GM23338 (cell line): ENCODE measurements around the gene EMC9. TPM values are rescaled to one million over a fixed set of nuclear protein-coding genes. Genes with fewer than 3 reads are reported as not detected.

ENCODE experiments used
- ATAC-seq: fragments of 200-7000 bp; cut with Tn5 transposase; 3 replicates; pipeline ENCODE4 v1.9.1; 2020
- DNase-seq: peaks from one replicate; pipeline ENCODE4 v3.0.0-alpha.2; 2015; ENCODE audit warnings: low spot score
- H2AFZ ChIP-seq: fragments of 200-600 bp; sonication (generic); 2 replicates; pipeline ENCODE4 v1.8.0; 2016; ENCODE audit warnings: antibody characterized with exemption, mild to moderate bottlenecking, moderate library complexity
- H3F3A ChIP-seq: fragments of 200-600 bp; sonication (generic); replicated peaks from 2 replicates; pipeline ENCODE4 v1.8.0; 2017; ENCODE audit warnings: antibody characterized with exemption, mixed run types, low read depth
- H3K27ac ChIP-seq: fragments of 200-600 bp; sonication (generic); 2 replicates; pipeline ENCODE4 v1.6.1; 2016; ENCODE audit warnings: low read depth
- H3K27me3 ChIP-seq: fragments of 200-600 bp; sonication (generic); 2 replicates; pipeline ENCODE4 v1.8.0; 2016; ENCODE audit warnings: mild to moderate bottlenecking, mixed run types, moderate library complexity; ENCODE audit not compliant: insufficient read depth
- H3K36me3 ChIP-seq: fragments of 200-600 bp; sonication (generic); 2 replicates; pipeline ENCODE4 v1.8.0; 2016; ENCODE audit warnings: mild to moderate bottlenecking; ENCODE audit not compliant: insufficient read depth
- H3K4me1 ChIP-seq: fragments of 200-600 bp; sonication (generic); 2 replicates; pipeline ENCODE4 v1.8.0; 2016; ENCODE audit warnings: mild to moderate bottlenecking, moderate library complexity; ENCODE audit not compliant: insufficient read depth
- H3K4me2 ChIP-seq: fragments of 200-600 bp; sonication (generic); 2 replicates; pipeline ENCODE4 v1.7.1; 2017; ENCODE audit warnings: mixed run types
- H3K4me3 ChIP-seq: fragments of 200-600 bp; sonication (generic); 2 replicates; pipeline ENCODE4 v1.6.1; 2016; ENCODE audit warnings: mixed run types
- H3K79me2 ChIP-seq: fragments of 200-600 bp; sonication (generic); replicated peaks from 2 replicates; pipeline ENCODE4 v1.8.0; 2017; ENCODE audit warnings: mild to moderate bottlenecking; ENCODE audit not compliant: insufficient read depth
- H3K9me2 ChIP-seq: fragments of 200-600 bp; sonication (generic); 2 replicates; pipeline ENCODE4 v1.8.0; 2017; ENCODE audit not compliant: insufficient read depth
- H4K20me1 ChIP-seq: fragments of 200-600 bp; sonication (generic); replicated peaks from 2 replicates; pipeline ENCODE4 v1.8.0; 2017; ENCODE audit warnings: mild to moderate bottlenecking; ENCODE audit not compliant: insufficient read depth
- H3K27ac Mint-ChIP-seq: 2 replicates; pipeline ENCODE4 v1.8.0; 2020; ENCODE audit warnings: inconsistent platforms, mild to moderate bottlenecking, moderate library complexity, mixed read lengths
- H3K27me3 Mint-ChIP-seq: 3 replicates; pipeline ENCODE4 v1.8.0; 2022; ENCODE audit warnings: low read depth, mild to moderate bottlenecking, moderate library complexity, mixed read lengths, inconsistent platforms; ENCODE audit not compliant: insufficient read depth, poor library complexity
- H3K36me3 Mint-ChIP-seq: 3 replicates; pipeline ENCODE4 v1.8.0; 2021; ENCODE audit warnings: low read depth, mild to moderate bottlenecking, inconsistent platforms, moderate library complexity, mixed read lengths
- H3K4me1 Mint-ChIP-seq: 3 replicates; pipeline ENCODE4 v1.8.0; 2020; ENCODE audit warnings: mild to moderate bottlenecking, inconsistent platforms, mixed read lengths
- H3K4me3 Mint-ChIP-seq: 3 replicates; pipeline ENCODE4 v1.8.0; 2021; ENCODE audit warnings: moderate library complexity, mild to moderate bottlenecking, inconsistent platforms, mixed read lengths
- H3K9me3 Mint-ChIP-seq: 3 replicates; pipeline ENCODE4 v1.8.0; 2020; ENCODE audit warnings: moderate library complexity, mild to moderate bottlenecking, inconsistent platforms, mixed read lengths
- CREB1 ChIP-seq: fragments of 250-450 bp; sonication (Bioruptor Pico); IDR thresholded peaks from 2 replicates; pipeline ENCODE4 v1.5.0; 2020; ENCODE audit warnings: low read depth, mild to moderate bottlenecking, moderate library complexity
- EZH2 ChIP-seq: fragments of 200-600 bp; sonication (generic); IDR thresholded peaks from one replicate; pipeline ENCODE4 v1.8.0; 2017; ENCODE audit warnings: antibody characterized with exemption, mild to moderate bottlenecking, low read depth; ENCODE audit not compliant: unreplicated experiment
- EZH2phosphoT487 ChIP-seq: fragments of 200-600 bp; sonication (generic); IDR thresholded peaks from one replicate; pipeline ENCODE4 v1.8.1; 2018; ENCODE audit warnings: antibody characterized with exemption; ENCODE audit not compliant: unreplicated experiment
- JUNB ChIP-seq: IDR thresholded peaks from one replicate; pipeline ENCODE4 v1.6.1; 2016; ENCODE audit warnings: antibody characterized with exemption; ENCODE audit not compliant: unreplicated experiment
- NANOG ChIP-seq: IDR thresholded peaks from 2 replicates; pipeline ENCODE4 v1.6.1; 2016; ENCODE audit warnings: antibody characterized with exemption, borderline replicate concordance
- POLR2AphosphoS5 ChIP-seq: IDR thresholded peaks from 2 replicates; pipeline ENCODE4 v1.6.1; 2016; ENCODE audit warnings: antibody characterized with exemption, low read depth
- STAT1 ChIP-seq: IDR thresholded peaks from one replicate; pipeline ENCODE4 v1.6.1; 2016; ENCODE audit warnings: antibody characterized with exemption; ENCODE audit not compliant: unreplicated experiment
- ZNF114 ChIP-seq: fragments of 250-450 bp; sonication (Bioruptor Pico); IDR thresholded peaks from 2 replicates; pipeline ENCODE4 v1.5.0; 2020; ENCODE audit warnings: mild to moderate bottlenecking, moderate library complexity
- ZNF331 ChIP-seq: fragments of 250-450 bp; sonication (Bioruptor Pico); IDR thresholded peaks from 2 replicates; pipeline ENCODE4 v1.5.0; 2020; ENCODE audit warnings: low read depth, mild to moderate bottlenecking, moderate library complexity
- ZNF462 ChIP-seq: fragments of 250-450 bp; sonication (Bioruptor Pico); IDR thresholded peaks from 2 replicates; pipeline ENCODE4 v1.5.0; 2020; ENCODE audit warnings: mild to moderate bottlenecking, moderate library complexity
- polyA plus RNA-seq: library from polyadenylated mRNA; unstranded; fragments of >200 nt; fragmentation: Nextera tagmentation; extraction: Ambion mirVana; gene quantifications from 2 replicates; pipeline ENCODE4 v1.2.1, GENCODE V29; 2016
- total RNA-seq: library from RNA; depleted of rRNA; stranded (reverse); fragments of >200 nt; shearing (Covaris generic); gene quantifications from 2 replicates; pipeline ENCODE4 v1.2.3, GENCODE V29; 2014
- TF ChIP-seq, protein P1 (sequence below): IDR thresholded peaks from 2 replicates; pipeline ENCODE4 v1.6.1; 2016; ENCODE audit warnings: antibody characterized with exemption
- TF ChIP-seq, protein P2 (sequence below): IDR thresholded peaks from one replicate; pipeline ENCODE4 v1.6.1; 2018; ENCODE audit warnings: antibody characterized with exemption; ENCODE audit not compliant: unreplicated experiment
- TF ChIP-seq, protein P3 (sequence below), 2 experiments: fragments of 200-600 bp in 1 of 2; sonication (generic) in 1 of 2; conservative IDR thresholded peaks; 2 replicates each; pipeline versions ENCODE4 v1.5.1 to v1.6.1; 2016 to 2017; ENCODE audit warnings: antibody characterized with exemption in 2 of 2, low read depth in 2 of 2, mild to moderate bottlenecking in 2 of 2, moderate library complexity in 1 of 2

The EMC9 gene
- total and polyA plus RNA-seq, 2 experiments from 2014 or later = 30.0 to 64.2 TPM

GRCh38 chr14:24093901-24094840, 47.2 kb downstream of the EMC9 start, which contains the start of gene PCK2:
Gene PCK2 (plus strand): TSS chr14:24094311. CDS start chr14:24094406, 95 bp downstream.
- ATAC-seq (peak; percentile 89), DNase-seq (peak; percentile 98)
- Histone ChIP-seq H3K9me2 (peaks cover 8% of the 10 kb centered on the region), H3K27ac (peak within 1 kb of the TSS; percentile 99), H3K4me2 (peak within 1 kb of the TSS; percentile 100), H3K4me1 (peaks cover 18% of the 10 kb centered on the region), H4K20me1 (peaks cover 5% of the 10 kb centered on the region; the same call in 1 of the 2 replicates), H3F3A (peaks cover 15% of the 10 kb centered on the region), H3K27me3 (no peaks in the 10 kb centered on the region), H2AFZ (peak within 1 kb of the TSS; percentile 23; the same call in 1 of the 2 replicates), H3K4me3 (peak within 1 kb of the TSS; percentile 100), H3K79me2 (peaks cover 22% of the 10 kb centered on the region), H3K36me3 (no peaks in the 10 kb centered on the region)
- peaks cover 38% of the 10 kb centered on the region for H3K4me1 Mint-ChIP-seq
- H3K27ac Mint-ChIP-seq = peak within 1 kb of the TSS; percentile 100
- peaks cover 51% of the 10 kb centered on the region for H3K36me3 Mint-ChIP-seq
- TF ChIP-seq ZNF114 (CRISPR knock-in tag) = no peak
- no peak for TF ChIP-seq STAT1
- TF ChIP-seq, protein P1, sequence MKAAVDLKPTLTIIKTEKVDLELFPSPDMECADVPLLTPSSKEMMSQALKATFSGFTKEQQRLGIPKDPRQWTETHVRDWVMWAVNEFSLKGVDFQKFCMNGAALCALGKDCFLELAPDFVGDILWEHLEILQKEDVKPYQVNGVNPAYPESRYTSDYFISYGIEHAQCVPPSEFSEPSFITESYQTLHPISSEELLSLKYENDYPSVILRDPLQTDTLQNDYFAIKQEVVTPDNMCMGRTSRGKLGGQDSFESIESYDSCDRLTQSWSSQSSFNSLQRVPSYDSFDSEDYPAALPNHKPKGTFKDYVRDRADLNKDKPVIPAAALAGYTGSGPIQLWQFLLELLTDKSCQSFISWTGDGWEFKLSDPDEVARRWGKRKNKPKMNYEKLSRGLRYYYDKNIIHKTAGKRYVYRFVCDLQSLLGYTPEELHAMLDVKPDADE = no peak
- TF ChIP-seq, protein P2, sequence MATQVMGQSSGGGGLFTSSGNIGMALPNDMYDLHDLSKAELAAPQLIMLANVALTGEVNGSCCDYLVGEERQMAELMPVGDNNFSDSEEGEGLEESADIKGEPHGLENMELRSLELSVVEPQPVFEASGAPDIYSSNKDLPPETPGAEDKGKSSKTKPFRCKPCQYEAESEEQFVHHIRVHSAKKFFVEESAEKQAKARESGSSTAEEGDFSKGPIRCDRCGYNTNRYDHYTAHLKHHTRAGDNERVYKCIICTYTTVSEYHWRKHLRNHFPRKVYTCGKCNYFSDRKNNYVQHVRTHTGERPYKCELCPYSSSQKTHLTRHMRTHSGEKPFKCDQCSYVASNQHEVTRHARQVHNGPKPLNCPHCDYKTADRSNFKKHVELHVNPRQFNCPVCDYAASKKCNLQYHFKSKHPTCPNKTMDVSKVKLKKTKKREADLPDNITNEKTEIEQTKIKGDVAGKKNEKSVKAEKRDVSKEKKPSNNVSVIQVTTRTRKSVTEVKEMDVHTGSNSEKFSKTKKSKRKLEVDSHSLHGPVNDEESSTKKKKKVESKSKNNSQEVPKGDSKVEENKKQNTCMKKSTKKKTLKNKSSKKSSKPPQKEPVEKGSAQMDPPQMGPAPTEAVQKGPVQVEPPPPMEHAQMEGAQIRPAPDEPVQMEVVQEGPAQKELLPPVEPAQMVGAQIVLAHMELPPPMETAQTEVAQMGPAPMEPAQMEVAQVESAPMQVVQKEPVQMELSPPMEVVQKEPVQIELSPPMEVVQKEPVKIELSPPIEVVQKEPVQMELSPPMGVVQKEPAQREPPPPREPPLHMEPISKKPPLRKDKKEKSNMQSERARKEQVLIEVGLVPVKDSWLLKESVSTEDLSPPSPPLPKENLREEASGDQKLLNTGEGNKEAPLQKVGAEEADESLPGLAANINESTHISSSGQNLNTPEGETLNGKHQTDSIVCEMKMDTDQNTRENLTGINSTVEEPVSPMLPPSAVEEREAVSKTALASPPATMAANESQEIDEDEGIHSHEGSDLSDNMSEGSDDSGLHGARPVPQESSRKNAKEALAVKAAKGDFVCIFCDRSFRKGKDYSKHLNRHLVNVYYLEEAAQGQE = no peak
- TF ChIP-seq, protein P3, sequence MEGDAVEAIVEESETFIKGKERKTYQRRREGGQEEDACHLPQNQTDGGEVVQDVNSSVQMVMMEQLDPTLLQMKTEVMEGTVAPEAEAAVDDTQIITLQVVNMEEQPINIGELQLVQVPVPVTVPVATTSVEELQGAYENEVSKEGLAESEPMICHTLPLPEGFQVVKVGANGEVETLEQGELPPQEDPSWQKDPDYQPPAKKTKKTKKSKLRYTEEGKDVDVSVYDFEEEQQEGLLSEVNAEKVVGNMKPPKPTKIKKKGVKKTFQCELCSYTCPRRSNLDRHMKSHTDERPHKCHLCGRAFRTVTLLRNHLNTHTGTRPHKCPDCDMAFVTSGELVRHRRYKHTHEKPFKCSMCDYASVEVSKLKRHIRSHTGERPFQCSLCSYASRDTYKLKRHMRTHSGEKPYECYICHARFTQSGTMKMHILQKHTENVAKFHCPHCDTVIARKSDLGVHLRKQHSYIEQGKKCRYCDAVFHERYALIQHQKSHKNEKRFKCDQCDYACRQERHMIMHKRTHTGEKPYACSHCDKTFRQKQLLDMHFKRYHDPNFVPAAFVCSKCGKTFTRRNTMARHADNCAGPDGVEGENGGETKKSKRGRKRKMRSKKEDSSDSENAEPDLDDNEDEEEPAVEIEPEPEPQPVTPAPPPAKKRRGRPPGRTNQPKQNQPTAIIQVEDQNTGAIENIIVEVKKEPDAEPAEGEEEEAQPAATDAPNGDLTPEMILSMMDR (conservative IDR thresholded peaks at IDR 0.05; ENCODE audit: low read depth in 2 of 2) = no peak
- no peak for TF ChIP-seq ZNF331
- no peak for TF ChIP-seq EZH2phosphoT487
- TF ChIP-seq CREB1 = peak; percentile 42; the same call in 1 of the 2 replicates
- TF ChIP-seq POLR2AphosphoS5 = peak; percentile 98
- no peak for TF ChIP-seq ZNF462 (CRISPR knock-in tag)
- TF ChIP-seq EZH2 = no peak
- no peak for TF ChIP-seq JUNB
- TF ChIP-seq NANOG = no peak
- peak within 1 kb of the TSS; percentile 100 for H3K4me3 Mint-ChIP-seq
- H3K27me3 Mint-ChIP-seq = peaks cover 24% of the 10 kb centered on the region
- H3K9me3 Mint-ChIP-seq = peaks cover 3% of the 10 kb centered on the region; the same call in 2 of the 3 replicates
